Measurements from ENCODE around the gene UNC80.
"Not testable (repeated sequence)": the region's sequence is repeated elsewhere in the genome, so short reads cannot be mapped to it uniquely, and the experiment has no call there.

UNC80 gene, protein sequence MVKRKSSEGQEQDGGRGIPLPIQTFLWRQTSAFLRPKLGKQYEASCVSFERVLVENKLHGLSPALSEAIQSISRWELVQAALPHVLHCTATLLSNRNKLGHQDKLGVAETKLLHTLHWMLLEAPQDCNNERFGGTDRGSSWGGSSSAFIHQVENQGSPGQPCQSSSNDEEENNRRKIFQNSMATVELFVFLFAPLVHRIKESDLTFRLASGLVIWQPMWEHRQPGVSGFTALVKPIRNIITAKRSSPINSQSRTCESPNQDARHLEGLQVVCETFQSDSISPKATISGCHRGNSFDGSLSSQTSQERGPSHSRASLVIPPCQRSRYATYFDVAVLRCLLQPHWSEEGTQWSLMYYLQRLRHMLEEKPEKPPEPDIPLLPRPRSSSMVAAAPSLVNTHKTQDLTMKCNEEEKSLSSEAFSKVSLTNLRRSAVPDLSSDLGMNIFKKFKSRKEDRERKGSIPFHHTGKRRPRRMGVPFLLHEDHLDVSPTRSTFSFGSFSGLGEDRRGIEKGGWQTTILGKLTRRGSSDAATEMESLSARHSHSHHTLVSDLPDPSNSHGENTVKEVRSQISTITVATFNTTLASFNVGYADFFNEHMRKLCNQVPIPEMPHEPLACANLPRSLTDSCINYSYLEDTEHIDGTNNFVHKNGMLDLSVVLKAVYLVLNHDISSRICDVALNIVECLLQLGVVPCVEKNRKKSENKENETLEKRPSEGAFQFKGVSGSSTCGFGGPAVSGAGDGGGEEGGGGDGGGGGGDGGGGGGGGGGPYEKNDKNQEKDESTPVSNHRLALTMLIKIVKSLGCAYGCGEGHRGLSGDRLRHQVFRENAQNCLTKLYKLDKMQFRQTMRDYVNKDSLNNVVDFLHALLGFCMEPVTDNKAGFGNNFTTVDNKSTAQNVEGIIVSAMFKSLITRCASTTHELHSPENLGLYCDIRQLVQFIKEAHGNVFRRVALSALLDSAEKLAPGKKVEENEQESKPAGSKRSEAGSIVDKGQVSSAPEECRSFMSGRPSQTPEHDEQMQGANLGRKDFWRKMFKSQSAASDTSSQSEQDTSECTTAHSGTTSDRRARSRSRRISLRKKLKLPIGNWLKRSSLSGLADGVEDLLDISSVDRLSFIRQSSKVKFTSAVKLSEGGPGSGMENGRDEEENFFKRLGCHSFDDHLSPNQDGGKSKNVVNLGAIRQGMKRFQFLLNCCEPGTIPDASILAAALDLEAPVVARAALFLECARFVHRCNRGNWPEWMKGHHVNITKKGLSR (N-terminal part only)

DNA sequence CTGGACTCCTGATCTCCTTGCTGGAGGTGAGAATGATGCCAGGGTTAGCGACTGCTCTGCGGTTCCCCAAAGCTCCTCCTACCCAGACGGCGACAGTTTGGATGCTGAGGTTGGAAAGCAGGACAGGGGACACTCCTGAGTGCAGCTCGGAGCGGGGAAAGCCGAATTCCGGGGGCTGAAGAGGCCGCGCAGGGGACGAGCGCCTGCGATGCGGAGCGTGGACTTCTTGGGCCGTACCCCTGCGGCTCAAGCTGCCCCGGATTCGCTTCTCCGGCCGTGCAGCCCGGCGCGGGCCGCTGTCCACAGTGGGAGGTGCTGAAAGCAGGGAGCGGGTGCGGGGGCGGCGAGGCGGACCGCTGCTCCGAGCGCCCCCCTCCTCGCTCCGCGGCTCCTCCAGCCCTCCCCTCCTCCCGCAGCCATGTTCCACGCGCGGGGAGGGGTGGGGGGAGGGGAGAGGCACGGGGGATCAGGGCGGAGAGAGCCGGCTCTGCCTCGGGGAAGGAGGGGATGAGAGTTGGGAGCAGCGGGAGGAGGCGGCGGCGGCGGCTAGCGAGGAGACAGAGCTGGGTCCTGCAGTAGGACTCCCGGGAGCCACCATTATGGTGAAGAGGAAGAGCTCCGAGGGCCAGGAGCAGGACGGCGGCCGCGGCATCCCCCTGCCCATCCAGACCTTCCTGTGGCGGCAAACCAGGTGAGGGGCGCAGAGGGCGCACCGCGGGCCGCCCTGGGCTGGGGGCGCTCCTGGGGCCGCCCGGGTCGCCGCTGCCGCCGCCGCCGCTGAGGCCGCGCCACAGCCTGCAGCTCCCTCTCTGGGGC is at the start of gene UNC80:
UNC80 (plus strand) TSS at position 359 of the 816 bp plus-strand sequence; CDS start at position 600, 241 bp downstream.
- DNase-seq (ENCODE audit: low read depth in 1 of 2, low spot score in 1 of 2), result no peak

DNA sequence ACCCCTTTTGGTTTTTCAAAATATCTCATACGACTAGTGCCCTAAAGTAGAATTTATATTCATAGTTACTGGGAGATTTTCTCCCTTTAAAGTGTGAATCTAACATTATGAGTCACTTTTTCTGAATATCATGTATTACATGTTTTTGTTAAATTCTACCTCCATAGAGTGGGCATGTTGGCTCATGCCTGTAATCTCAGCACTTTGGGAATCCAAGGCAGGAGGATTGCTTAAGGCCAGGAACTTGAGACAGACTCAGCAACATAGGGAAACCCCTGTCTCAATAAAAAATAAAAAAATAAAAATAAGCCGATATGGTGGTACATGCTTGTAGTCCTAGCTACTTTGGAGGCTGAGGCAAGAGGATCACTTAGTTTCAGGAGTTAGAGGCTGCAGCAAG is 45.3 kb upstream of the UNC80 start:
- no peak for DNase-seq (ENCODE audit: low read depth in 1 of 2, low spot score in 1 of 2)

- no peak for DNase-seq (ENCODE audit: low read depth in 1 of 2, low spot score in 1 of 2)
Measured at GRCh38 chr2:209727077-209727476, 44.6 kb upstream of the UNC80 start.

GRCh38 chr2:209734805-209735204 is 36.8 kb upstream of the UNC80 start:
- no peak for DNase-seq (ENCODE audit: low read depth in 1 of 2, low spot score in 1 of 2)

GRCh38 chr2:209741953-209742352 is 29.7 kb upstream of the UNC80 start:
- no peak for DNase-seq (ENCODE audit: low read depth in 1 of 2, low spot score in 1 of 2)

- DNase-seq (ENCODE audit: low read depth in 1 of 2, low spot score in 1 of 2), result no peak
Measured at GRCh38 chr2:209753020-209753419, 18.6 kb upstream of the UNC80 start.

GRCh38 chr2:209757163-209757562 is 14.5 kb upstream of the UNC80 start:
- no peak for DNase-seq (ENCODE audit: low read depth in 1 of 2, low spot score in 1 of 2)

DNA sequence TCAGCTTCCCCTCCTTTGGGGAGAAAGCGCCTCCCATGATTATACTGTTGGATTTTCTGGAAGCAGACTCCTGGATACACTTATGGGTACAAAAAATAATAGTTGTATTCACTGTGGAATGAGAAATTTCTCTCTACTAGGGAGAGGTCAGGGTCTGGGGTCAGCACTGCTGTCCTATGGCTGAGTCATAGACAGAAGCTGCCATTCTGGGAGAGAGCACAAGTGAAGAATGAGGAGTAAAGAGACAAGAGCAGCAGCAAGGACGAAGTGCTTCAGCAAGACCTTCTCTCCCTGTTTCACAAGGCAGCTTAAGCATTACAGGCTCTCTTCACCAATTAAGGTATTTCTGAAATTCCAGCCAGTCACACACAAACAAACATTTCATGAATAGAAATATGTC is 10.1 kb upstream of the UNC80 start:
- DNase-seq (ENCODE audit: low read depth in 1 of 2, low spot score in 1 of 2), result no peak

DNA sequence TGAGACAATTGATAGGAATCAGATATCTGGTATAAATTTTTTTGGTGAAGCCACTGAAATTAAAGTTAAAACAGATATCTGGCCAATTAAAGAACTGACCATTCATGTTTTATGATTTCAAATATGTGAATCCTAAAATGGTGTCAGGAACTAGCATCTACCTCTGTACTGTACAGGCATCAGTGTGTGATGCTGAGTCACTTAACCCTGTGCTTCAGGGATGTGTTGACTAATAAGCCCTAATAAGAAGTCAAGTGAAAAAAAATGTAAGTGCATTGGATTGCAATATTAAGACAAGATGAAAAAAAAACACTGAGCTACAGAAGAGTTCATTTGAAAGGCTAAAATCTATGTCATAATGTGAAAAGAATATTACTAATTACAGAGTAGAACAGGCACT is 9.1 kb upstream of the UNC80 start:
- DNase-seq (ENCODE audit: low read depth in 1 of 2, low spot score in 1 of 2), result no peak

DNA sequence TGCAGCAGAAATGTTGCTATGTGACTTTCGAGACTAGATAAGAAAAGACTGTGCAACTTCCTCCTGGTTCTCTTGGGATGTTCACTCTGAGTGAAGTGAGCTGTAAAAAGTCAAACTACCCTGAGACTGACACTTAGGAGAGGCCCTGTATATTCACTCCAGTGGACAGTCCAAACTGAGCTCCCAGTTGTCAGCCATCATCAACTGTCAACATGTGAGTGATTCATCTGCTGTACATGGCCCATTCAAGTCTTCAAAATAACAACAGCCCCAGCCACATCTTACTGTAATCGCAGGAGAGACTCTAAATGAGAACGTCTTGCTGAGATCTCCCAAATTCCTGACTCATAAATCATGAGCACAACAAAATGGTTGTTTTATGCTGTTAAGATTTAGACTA is 8.5 kb upstream of the UNC80 start:
- DNase-seq (ENCODE audit: low read depth in 1 of 2, low spot score in 1 of 2), result no peak

GRCh38 chr2:209766613-209767012 is 5.0 kb upstream of the UNC80 start:
- DNase-seq (ENCODE audit: low read depth in 1 of 2, low spot score in 1 of 2), result no peak

- DNase-seq (ENCODE audit: low read depth in 1 of 2, low spot score in 1 of 2), result no peak
Measured at GRCh38 chr2:209767316-209767715, 4.3 kb upstream of the UNC80 start.

GRCh38 chr2:209768557-209768956 is 3.1 kb upstream of the UNC80 start:
- no peak for DNase-seq (ENCODE audit: low read depth in 1 of 2, low spot score in 1 of 2)

- no peak for DNase-seq (ENCODE audit: low read depth in 1 of 2, low spot score in 1 of 2)
Measured at GRCh38 chr2:209772290-209772685, 656 bp downstream of the UNC80 start.

GRCh38 chr2:209773377-209773776 is 1.7 kb downstream of the UNC80 start:
- DNase-seq (ENCODE audit: low read depth in 1 of 2, low spot score in 1 of 2), result no peak

GRCh38 chr2:209787416-209787815 is 15.8 kb downstream of the UNC80 start:
- no peak for DNase-seq (ENCODE audit: low read depth in 1 of 2, low spot score in 1 of 2)

DNA sequence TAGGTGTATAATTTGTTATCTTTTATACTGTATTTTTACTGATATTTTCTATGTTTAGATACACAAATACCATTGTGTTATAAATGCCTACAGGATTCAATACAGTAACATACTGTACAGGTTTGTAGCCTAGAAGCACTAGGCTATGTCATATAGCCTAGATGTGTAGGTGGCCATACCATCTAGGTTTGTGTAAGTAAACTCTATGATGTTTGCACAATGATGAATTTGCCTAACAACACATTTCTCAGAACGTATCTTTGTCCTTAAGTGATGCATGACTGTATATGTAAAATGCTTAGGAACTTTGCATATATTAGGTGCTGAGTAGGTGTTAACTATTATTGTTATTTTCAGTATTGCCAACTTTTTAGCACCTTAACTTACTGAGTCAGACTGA is 17.3 kb downstream of the UNC80 start:
- DNase-seq (ENCODE audit: low read depth in 1 of 2, low spot score in 1 of 2), result no peak

GRCh38 chr2:209790066-209790728 is 18.6 kb downstream of the UNC80 start:
- DNase-seq (ENCODE audit: low read depth in 1 of 2, low spot score in 1 of 2), result no peak

DNA sequence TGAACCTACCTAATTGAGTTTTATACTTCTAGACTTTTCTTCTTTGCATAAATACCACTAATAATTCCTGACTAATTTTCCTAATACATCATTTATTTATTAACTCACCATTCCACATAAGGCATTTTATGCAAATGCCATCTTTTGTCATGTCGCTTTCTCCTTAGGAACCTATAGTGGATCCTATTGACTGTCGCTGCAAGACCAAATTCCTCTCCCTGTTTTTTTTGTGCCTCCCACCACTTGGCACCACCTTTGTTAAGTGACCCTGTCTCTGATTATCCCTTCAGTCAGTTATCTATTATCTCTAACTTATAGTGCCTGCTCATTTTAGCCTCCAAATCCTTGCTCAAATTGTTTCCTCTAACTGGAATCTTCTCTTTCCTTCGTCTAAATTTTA is 19.5 kb downstream of the UNC80 start:
- no peak for DNase-seq (ENCODE audit: low read depth in 1 of 2, low spot score in 1 of 2)

- DNase-seq (ENCODE audit: low read depth in 1 of 2, low spot score in 1 of 2), result not testable (repeated sequence)
Measured at GRCh38 chr2:209795425-209795824, 23.8 kb downstream of the UNC80 start.
